GM12891 (cell line): Measurements from ENCODE around the gene ADAD2.

Experiments
- DNase-seq: peaks from one replicate; pipeline ENCODE4 v3.0.0; 2011; ENCODE audit warnings: low spot score; ENCODE audit not compliant: insufficient read length
- FAIRE-seq: peaks from 2 replicates; lab custom pipeline; 2011; peaks lifted over from hg19 to GRCh38; lab: Jason Lieb, UNC
- PAX5 ChIP-seq: IDR thresholded peaks from 2 replicates; pipeline ENCODE4 v1.6.1; 2011; ENCODE audit warnings: low read length, moderate library complexity, mild to moderate bottlenecking; ENCODE audit not compliant: insufficient read depth, severe bottlenecking
- POLR2A ChIP-seq: IDR thresholded peaks from 2 replicates; pipeline ENCODE4 v1.6.1; 2011; ENCODE audit warnings: low read depth, low read length, control low read depth
- POLR2AphosphoS5 ChIP-seq: IDR thresholded peaks from 2 replicates; pipeline ENCODE4 v1.6.1; 2011; ENCODE audit warnings: low read depth, low read length, control low read depth
- POU2F2 ChIP-seq: IDR thresholded peaks from 2 replicates; pipeline ENCODE4 v1.6.1; 2011; ENCODE audit warnings: low read depth, mild to moderate bottlenecking, control low read depth, low read length, moderate library complexity
- SPI1 ChIP-seq: IDR thresholded peaks from 2 replicates; pipeline ENCODE4 v1.6.1; 2011; ENCODE audit warnings: low read depth, low read length, control low read depth
- TAF1 ChIP-seq: IDR thresholded peaks from 2 replicates; pipeline ENCODE4 v1.6.1; 2011; ENCODE audit warnings: low read depth, low read length, control low read depth

ADAD2 gene

DNA sequence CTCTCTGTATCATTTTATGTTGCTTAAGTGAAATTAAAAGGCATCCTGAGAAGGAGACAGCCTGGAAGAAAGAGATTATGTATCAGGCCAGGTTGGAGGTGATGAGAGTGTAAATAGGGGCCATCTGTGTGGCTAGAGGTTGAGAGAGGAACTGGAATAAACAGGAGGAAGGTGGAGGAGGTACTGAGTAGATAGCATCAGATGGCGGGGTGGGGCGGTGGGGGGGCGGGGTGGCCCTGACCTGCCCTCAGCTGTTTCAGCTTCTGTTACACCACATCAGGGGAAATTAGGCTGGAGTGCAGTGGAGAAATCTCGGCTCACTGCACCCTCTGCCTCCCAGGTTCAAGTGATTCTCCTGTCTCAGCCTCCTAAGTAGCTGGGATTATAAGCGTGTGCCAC lies 55.7 kb downstream of the ADAD2 start:
- no peak for DNase-seq
- TF ChIP-seq TAF1 (no peak), POLR2AphosphoS5 (no peak), PAX5 (no peak), POLR2A (no peak), SPI1 (no peak), POU2F2 (no peak)
- no peak for FAIRE-seq
